ENCODE data around the gene SEMA4G.

Gene SEMA4G

DNA sequence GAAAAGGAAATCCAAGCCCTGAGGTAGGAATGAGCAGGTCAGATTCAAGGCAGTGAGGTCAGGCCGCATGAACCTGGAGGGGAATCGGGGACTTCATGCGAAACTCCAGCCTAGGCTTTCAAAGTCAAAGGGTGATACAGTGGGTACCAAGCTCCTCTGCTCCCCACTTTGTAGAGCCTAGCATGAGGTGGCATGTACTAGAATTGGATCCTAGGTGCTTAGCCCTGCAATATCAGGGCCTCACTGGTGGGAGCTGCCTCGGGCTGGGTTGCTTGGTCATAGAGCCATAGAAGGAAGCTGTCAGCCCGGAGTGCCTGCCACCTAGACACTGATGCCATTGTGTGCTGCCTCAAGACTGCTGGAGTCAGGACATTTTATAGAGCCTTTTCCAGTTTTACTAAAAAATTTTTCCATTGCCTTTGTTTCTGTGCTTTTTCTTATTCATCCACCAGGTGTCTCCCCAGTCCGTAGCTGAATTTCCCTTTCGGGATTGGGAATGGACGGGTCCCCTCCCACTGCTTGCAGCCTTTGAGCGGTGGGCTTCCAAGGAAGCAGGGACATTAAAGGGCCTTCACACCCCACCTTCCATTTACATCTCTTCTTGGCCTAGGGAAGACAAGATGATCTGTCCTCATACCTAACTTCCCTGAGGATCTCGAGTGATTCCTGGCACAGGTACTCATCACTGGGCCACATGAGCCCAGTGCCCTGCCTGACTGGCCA lies 24.8 kb downstream of the SEMA4G start:
- no peak for DNase-seq

DNA sequence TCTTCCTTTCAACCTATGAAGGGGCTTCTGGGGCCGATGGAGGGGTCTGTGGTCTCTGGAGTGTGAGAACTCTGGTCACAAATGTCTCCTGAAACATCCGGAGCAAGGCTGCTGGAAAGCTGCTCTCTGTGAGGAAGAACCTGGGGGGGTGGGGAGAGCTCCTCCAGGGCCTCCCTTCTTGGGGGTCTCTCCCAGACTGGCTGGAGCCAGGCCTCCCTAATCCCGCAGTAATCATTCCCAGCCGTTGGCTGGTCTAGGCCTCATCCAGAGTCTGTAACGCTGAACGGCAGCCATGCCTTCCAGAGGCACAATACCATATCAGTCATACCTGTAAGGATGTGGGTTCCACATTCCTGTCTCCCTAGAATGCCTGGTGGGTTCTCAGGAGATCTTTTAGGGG lies 25.9 kb downstream of the SEMA4G start:
- no peak for DNase-seq

DNA sequence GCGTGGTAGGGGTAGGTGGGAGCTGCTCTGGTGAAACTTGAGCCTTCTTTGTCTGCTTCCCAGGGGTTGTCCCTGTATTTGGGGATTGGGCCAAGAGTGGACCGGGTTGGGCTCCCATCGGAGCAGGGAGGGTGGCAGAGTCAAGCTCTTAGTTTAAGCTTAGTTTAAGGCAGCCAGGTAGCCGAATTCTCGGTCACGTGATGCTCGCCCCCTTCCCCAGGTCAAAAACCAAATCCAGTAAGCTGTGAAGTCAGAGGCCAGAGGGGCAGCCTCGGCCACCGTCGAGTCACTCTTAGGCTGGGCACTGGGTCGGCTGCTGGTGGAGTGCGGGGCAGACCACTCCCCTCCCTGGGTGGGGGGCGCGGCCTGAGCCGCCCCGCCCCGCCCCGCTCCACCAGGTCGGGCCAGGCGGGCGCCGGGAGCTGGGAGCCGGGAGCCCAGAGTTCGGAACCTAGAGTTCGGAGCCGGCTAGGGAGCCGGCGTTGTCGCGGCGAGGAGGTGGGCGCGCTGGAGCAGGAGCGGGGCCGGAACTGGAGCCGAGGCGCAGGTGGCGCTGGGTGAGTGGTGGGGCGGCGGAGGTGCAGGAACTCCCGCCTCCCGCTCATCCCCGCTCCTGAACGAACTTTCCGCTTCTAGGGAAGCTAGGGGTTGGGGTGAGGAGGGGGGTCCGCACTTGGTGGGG lies 27.5 kb downstream of the SEMA4G start:
- DNase-seq = no peak

DNA sequence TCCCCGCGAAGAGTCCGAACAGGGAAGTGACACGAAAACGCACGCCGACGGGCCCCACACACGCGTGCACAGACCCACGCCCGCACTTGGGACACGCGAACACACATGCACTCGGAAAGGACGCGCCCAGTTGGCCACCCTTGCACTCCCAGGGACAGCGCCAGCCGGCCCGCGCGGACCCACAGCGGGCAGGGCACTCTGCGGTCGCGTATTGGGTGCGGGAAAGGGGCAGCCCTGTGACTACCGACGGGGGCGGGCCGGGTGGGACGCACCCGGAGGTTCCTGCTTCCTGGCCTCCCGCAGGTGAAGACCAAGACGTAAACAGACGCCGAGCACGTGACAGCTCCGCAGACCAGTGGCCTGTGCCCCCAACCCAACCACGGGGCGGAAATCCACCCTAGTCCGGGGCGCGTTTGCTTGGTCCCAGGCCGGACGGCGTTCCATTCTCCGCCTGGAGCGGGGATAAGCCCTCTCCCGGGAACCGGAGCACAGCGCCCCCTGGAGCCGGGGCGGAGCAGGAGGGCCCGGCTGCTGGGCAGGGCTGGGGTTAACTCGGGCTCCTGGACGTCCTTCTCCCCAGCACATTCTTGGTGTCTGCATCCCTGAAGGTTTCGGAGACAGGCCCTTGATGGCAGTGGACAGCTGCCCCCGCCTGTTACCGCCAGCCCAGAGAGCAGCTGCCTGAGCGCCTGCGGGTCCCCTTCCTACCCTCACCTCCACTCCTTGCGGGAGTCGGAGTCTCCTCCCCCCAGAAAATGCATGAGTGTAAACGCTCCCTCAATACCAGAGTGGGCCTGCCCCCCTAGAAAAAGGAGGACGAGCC lies 28.3 kb downstream of the SEMA4G start:
- peak; percentile 59 for DNase-seq

DNA sequence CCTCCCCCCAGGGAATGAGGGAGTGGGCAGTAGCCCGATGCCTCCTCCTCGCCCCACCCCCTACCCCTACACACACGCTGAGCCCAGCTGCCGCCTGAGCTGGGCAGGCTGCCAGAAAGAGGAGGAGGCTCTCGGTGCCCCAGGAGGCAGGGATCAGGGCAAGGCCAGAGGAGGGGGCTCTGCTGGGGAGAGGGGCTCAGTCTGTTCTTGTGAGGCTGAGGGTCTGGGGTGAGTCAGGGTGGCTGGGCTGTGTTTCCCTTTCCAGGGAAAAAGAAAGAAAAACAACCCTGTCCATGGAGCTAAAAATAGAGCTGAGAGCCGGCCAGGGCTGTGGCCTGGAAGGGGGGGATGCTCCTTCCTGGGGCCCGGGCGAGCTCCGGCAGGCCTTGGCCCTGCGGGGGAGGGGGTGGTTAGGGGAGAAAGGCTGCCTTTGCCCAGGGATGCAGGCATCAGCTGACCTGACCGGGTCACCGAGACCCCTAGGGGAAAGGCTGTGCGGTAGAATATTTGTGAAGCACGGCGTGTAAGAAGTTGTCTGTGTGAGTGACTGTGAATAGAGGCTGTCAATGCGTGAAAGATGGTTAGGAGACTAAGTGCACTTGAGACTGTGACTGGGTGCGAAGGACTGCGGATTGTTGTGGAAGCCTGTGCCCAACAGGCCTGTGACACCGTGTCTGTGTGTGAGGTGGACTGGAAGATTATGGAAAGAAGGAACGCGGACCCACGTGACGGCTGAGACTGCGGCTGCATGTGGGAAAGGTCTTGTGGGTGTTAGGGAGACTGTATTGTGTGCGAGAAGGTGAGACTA lies 29.1 kb downstream of the SEMA4G start:
- DNase-seq = peak; percentile 94

DNA sequence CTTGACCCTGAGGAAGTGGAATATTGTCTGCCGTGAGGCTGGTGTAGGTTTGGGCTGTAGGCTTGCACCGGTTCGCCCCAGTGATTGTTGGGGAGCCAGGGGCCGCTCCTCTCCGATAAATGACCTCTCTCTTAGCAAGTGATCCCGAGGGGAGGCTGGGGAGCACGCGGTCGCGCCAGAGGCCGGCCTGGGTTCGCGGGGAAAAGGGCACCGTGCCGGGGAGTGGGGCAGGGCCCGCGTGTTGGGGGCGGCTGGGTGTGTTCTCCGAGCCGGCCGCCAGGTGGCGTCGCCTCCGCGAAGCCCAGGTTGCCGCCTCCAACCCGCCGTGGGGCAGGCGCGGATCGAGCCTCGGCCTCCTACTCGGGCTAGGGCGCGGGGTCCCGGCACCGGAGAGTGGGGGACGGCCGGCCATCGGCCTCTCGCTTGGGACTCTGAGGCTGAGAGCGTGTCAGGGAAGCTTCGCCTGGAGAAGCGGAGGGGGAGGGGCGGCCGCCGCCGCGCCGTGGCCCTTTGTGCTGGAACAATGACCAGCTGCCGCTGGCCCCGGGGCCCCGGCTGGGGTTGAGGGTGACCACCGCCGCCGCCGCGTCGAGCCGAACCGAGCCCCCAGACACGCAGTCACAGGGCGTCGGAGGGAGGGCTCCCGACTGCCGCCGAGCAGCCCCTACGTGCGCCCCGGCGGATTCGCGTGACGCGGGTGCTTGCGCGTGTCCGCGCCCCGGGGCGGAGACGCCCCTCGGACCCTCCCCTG lies 29.9 kb downstream of the SEMA4G start:
- peak; percentile 91 for DNase-seq

DNA sequence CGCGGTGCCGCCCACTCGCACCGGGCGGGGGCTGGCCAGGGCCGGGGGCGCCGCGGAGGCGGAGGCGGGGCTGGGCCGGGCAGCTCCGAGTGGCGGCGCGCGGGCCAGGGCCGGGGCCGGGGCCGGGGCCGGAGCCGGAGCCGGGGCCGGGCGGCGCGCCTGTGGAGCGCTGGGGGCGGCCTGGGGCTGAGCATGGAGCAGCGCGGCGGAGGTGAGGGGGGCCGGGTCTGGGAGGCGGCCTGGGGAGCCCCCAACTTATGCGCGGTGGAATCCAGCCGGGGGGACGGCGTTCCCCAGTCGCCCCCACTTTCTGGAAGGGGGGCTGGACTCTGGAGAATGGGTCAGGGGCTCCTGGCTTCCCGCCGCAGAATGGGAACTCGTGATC lies 30.4 kb downstream of the SEMA4G start, which contains the start of gene LZTS2:
Gene LZTS2, plus strand, starts transcription at position 67 of the 385 bp plus-strand sequence. CDS start 2,731 bp downstream, outside the sequence.
- no peak for DNase-seq

DNA sequence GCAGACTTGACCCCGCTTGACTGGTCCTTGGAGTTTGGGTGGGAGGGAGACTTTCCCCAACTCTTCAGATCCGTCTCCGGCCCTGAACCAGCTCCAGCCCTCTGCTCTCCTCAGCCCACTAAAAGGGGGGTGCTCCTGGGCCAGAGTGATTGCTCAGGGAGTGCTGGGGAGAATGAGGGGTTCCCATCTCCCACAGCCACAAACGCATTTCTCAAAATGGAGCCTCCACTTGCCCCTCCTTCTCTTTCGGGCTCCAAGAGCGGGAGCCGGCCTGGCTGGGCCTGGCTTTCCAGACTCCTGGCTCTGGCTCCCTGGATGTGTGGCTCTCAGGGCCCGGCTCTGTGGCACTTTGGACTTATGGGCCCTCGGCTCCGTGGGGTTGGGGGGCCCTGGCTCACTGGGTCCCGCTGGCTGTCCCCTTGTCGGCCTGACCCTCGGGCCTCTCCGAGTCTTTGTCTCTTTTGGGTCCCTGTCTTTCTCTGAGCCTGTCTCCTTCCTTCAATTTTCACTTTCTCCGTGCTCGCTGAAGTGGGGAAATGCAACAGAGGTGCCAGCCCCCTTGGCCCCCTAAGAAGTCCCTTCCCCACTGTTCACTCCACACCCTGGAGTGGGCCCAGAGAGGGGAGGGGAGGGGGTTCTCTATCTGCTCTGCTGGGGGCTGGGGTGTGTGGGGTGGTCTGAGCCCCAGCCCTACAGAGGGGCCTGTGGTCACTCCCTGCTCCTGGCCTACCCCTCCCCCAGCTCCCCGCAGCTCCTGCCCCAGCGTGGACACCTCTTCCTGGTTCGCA lies 31.0 kb downstream of the SEMA4G start:
- DNase-seq = peak; percentile 62

DNA sequence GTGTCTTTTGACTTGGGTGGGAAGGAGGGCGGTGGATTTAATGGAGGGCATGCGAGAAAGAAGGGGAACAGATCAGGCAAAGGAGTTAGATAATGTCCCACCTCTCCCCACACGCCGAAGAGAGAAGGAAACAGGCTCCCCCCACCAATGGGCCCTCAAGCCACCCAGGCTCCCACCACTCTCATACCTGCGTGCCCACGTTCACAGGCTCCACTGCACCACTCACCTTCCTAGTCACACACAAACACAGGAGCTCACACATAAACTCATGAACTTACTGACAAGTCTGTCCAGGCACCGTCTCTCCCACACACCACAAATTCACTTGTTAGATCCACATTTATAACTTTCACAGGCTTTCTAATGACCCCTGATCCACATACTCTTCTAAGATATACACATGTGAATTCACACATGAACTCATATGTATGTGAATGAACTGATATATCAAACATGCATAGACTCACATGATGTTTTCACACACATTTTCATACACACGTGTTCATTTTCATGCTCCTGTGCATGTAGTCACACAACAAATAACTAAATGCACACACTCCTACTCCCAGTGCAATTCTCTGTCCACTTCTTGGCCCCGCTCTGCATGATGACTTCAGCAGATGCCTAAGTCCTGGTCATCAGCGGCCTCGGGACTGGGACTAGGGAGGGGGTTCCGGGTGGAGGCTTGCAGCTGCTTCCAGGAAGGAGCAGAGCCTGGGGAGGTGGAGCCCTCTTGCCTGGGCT lies 31.8 kb downstream of the SEMA4G start:
- peak; percentile 93 for DNase-seq

DNA sequence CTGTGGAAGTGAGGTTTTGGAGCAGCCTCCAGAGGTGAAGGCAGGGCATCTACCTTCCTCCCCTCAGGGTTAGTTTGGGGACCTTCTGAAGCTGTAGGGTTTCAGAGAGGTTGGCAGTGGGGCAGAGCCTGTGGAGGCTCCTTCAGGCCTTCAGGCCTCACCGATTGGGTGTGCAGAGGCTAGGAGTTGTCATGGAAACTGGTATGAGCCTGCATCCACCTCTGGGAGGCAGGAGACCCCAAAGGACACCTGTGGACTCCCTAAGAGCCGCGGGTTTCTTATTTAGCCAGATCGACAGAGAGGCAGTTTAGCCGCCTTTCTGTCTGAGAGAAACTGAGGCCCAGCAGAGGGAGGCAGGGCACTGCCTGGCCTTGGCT lies 32.3 kb downstream of the SEMA4G start:
- no peak for DNase-seq

DNA sequence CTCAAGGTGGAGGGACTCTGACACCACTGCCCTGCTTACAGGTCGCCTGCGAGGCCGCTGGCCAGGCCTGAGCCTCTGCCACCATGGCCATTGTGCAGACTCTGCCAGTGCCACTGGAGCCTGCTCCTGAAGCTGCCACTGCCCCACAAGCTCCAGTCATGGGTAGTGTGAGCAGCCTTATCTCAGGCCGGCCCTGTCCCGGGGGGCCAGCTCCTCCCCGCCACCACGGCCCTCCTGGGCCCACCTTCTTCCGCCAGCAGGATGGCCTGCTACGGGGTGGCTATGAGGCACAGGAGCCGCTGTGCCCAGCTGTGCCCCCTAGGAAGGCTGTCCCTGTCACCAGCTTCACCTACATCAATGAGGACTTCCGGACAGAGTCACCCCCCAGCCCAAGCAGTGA lies 33.2 kb downstream of the SEMA4G start:
- DNase-seq = no peak

DNA sequence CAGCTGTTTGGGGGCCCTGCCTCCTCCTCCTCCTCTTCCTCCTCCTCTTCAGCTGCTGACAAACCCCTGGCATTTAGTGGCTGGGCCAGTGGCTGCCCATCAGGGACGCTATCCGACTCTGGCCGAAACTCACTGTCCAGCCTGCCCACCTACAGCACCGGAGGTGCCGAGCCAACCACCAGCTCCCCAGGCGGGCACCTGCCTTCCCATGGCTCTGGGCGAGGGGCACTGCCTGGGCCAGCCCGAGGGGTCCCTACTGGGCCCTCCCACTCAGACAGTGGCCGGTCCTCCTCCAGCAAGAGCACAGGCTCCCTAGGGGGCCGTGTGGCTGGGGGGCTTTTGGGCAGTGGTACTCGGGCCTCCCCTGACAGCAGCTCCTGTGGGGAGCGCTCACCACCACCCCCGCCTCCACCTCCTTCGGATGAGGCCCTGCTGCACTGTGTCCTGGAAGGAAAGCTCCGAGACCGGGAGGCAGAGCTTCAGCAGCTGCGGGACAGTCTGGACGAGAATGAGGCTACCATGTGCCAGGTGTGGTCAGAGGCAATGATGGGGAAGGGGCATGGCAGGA lies 34.4 kb downstream of the SEMA4G start:
- DNase-seq = no peak

DNA sequence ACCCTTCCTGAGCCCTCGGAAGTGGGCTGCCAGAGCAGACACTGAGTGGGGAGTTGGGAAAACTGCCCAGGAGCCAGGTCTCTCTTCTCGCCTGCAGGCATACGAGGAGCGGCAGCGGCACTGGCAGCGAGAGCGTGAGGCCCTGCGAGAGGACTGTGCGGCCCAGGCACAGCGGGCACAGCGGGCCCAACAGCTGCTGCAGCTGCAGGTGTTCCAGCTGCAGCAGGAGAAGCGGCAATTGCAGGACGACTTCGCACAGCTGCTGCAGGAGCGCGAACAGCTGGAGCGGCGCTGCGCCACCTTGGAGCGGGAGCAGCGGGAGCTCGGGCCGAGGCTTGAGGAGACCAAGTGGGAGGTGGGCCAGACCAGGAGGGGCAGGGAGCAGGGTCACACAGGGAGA lies 36.1 kb downstream of the SEMA4G start:
- DNase-seq = peak; percentile 52

DNA sequence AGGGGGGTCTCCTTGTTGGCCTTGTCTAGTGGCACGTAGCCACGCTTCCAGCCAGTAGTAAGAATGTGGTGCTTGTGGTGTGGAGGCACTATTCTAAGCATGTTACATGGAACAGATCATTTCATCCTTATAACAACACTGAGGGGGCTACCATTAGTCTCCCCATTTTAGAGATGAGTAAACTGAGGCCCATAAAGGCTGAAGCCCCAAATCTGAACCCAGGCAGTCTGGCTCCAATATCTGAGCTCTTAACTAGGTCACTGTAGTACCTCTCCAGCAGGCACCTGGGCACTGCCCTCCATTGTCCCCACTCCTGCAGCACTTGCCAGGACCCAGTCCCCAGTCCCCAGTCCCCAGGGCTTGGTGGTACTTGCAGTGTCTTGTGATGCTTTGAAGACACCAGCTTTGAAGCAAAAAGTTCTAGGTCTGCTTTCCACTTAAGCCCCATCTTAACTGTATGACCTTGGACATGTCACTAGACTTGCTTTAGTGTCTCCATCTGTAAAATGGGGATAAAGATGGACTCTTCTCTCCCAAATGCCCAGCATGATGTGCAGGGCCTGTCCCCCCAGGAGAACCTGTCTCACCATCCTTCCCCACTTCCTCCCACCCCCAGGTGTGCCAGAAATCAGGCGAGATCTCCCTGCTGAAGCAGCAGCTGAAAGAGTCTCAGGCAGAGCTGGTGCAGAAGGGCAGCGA lies 36.7 kb downstream of the SEMA4G start:
- DNase-seq = no peak

DNA sequence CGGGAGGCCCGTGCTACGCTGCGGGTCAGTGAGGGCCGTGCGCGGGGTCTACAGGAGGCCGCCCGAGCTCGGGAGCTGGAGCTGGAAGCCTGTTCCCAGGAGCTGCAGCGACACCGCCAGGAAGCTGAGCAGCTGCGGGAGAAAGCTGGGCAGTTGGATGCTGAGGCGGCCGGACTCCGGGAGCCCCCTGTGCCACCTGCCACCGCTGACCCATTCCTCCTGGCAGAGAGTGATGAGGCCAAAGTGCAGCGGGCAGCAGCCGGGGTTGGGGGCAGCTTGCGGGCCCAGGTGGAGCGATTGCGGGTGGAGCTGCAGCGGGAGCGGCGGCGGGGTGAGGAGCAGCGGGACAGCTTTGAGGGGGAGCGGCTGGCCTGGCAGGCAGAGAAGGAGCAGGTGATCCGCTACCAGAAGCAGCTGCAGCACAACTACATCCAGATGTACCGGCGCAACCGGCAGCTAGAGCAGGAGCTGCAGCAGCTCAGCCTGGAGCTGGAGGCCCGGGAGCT lies 37.3 kb downstream of the SEMA4G start:
- DNase-seq = peak; percentile 79

DNA sequence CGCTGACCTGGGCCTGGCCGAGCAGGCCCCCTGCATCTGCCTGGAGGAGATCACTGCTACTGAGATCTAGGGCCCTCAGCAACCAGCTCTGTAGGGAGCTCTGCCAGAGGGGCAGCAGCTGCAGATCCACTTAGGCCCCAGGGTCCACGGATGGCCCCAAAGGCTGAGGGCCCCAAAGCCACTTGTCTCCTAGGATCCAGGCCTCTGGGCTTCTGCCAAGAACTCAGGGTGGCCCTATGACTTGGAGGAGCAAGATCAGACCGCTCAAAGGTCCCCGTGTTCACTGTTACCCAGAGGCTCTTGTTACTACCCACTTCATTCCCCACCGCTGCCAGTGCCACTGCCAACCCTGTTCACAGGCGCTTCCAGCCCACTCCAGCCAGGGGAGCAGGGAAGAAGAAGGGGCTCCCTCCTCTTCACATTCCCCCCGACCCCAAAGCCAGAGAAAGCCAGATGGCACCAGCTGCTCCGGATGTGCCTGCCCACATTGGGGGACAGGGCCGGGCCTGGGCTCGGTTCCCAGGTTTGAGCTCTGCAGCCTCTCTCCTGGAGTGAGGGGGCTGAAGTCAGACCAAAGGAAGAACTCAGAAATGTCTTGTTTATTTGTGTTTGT lies 37.9 kb downstream of the SEMA4G start:
- DNase-seq = peak; percentile 67

DNA sequence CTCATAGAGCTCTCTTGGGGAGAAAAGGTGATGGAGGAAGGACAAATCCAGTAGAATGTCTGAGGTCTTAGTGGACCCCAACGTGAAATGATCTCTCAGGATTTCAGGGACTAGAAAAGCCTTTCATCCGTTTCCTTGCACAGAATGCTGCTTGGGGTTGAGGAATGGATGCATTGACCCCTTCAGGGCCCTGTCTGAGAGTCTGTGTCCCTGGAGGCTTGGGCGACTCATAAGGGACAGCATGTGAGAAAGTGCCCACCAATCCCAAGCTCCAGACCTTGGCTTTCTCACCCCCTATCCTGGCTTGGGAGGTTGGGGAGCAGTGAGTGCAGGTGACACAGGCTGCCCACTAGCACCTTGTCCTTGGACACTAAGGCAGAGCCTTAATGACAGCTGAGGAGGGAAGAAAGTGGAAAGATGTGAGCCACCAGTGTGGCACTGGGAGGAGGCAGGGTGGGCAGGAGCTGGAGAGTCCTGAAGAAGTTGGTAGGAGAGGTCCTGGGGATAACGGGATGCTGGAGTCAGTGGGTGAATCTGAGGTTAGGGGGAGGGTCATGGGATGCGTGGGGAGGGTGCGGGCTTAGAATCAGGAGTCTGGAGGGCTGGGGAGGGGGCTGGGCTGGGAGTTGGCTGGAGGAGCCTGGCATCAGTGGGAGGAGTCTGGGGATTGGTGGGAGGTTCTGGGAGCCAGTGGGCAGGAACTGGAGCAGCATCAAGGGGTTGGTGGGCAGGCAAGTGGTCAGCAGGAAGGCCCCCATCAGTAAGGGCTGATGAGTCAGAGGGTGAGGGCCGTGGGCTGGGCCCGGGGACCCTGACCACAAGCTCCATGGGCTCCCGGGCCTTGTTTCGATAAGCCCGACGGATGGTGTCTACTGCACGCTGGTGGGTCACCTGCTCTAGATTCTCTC lies 38.9 kb downstream of the SEMA4G start:
- no peak for DNase-seq
